Effector memory CD8-positive, alpha-beta T cell (primary cell): ENCODE results near the gene EGR1.

Source experiments
- ATAC-seq: fragments of 150-1000 bp; cut with Tn5 transposase; replicated peaks from 2 replicates; pipeline ENCODE4 v1.10.0; 2021; ENCODE audit warnings: mild to moderate bottlenecking, moderate library complexity
- DNase-seq, 3 experiments: peaks; one replicate each; pipeline ENCODE4 v3.0.0; 2021
- H3K27ac Mint-ChIP-seq, 2 donors: one replicate each; pipeline ENCODE4 v1.8.0; 2022; ENCODE audit warnings: mild to moderate bottlenecking in 2 of 2, mixed read lengths in 2 of 2, moderate library complexity in 2 of 2
- H3K27me3 Mint-ChIP-seq, 2 donors: one replicate each; pipeline ENCODE4 v1.8.0; 2022; ENCODE audit warnings: mixed read lengths in 2 of 2
- H3K36me3 Mint-ChIP-seq: one replicate; pipeline ENCODE4 v1.8.0; 2022; ENCODE audit warnings: mild to moderate bottlenecking, moderate library complexity, mixed read lengths; ENCODE audit not compliant: insufficient read depth
- H3K4me1 Mint-ChIP-seq, 2 donors: one replicate each; pipeline ENCODE4 v1.8.0; 2022; ENCODE audit warnings: low read depth in 2 of 2, mixed read lengths in 2 of 2
- H3K4me3 Mint-ChIP-seq, 2 donors: one replicate each; pipeline ENCODE4 v1.8.0; 2022; ENCODE audit warnings: mild to moderate bottlenecking in 2 of 2, mixed read lengths in 2 of 2, moderate library complexity in 2 of 2
- H3K9me3 Mint-ChIP-seq, 2 donors: one replicate each; pipeline ENCODE4 v1.8.0; 2022; ENCODE audit warnings: mixed read lengths in 2 of 2

EGR1 gene

GRCh38 chr5:138515556-138516245, 50.4 kb downstream of the EGR1 start:
- Mint-ChIP-seq H3K27me3 (no peaks in the 10 kb centered on the region), H3K27ac (no peak overlapping the region), H3K36me3 (peaks cover 89% of the 10 kb centered on the region), H3K9me3 (no peaks in the 10 kb centered on the region), H3K4me1 (peaks cover 11% of the 10 kb centered on the region in 2 donors), H3K4me3 (no peak overlapping the region)
- no peak for ATAC-seq
- DNase-seq = no peak

GRCh38 chr5:138517437-138517836, 52.2 kb downstream of the EGR1 start:
- peaks cover 84% of the 10 kb centered on the region for H3K36me3 Mint-ChIP-seq
- H3K4me3 Mint-ChIP-seq = no peak overlapping the region
- no peak overlapping the region for H3K27ac Mint-ChIP-seq
- H3K4me1 Mint-ChIP-seq = peaks cover 13 to 15% of the 10 kb centered on the region in 2 donors
- no peaks in the 10 kb centered on the region for H3K9me3 Mint-ChIP-seq
- DNase-seq (no peak), ATAC-seq (no peak)
- no peaks in the 10 kb centered on the region for H3K27me3 Mint-ChIP-seq
